HG03066 (cell line): ENCODE results near the gene PTPRR.

Experiments
- ATAC-seq: cut with Tn5 transposase; IDR thresholded peaks from one replicate; pipeline ENCODE4 v1.9.1; 2021; ENCODE audit warnings: low read depth; ENCODE audit not compliant: unreplicated experiment

Gene PTPRR

DNA sequence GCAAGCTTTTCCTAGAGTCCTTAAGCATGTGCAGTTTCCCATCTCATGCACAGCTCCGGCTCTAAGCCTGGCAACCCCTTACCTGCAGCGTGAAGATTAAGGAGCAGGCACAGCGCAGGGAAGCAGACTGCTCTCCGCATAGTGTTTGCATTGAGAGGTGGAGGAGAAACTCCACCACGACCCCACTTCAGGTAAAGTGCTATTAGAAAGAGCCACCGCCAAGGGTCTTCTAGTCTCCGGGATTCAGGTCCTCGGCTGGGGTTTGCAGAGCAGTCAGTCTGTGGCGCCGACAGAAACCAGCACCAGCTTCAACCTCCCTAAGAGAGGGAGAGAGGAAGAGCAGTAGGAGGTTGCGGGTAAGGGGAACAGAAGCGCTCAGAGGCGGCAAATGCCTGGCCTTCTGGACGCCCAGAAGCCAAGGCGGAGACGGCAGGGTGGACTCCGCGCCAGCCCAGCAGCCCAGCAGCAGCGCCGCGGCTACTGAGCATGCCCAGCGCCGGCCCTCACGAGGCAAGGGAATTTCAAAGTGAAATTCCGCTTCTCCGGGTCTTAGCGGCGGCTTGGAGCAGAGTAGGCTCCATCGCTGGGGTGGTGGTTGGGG is at the start of gene PTPRR:
TSS of gene PTPRR (minus strand) at position 488 of the 601 bp plus-strand sequence. CDS start at position 140, 348 bp downstream.
- ATAC-seq: no peak

DNA sequence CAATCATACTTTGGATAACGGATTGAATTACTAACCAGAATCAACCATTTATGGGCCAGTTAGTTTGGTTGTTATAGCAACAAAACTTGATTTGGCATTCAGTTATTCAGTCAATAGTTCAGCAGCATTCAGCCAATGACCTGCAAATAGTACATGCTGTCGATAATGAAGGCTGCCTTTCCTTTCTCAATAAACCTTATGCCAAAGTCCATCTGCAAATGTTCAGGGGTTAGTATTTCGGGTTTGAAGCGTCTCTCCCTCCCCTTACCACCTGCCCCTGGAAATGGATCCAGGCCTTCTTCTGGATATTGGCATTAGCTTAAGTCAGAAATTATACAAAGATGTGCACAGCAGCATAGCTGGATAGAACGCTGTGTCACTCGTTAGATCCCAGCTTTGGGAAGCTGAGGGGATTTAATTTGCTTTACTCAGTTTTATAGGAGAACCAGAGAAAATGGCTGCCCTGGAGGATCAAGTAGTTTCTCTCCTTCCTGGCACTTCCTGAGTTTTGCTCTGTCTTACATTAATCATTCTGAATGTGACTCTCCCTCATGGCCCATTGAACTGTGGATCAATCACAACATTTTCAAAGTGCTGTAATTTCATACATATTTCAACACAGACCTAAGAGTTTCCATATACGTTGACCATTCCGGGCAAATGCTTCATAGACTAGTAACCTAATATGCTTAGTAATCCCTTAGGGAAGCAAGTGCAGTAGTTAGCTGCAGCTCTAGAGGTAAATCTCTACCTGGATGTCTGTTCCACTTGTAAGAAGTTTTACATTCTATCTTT is 46.7 kb upstream of the PTPRR start:
- ATAC-seq: no peak

GRCh38 chr12:70966046-70966445 is 45.5 kb upstream of the PTPRR start:
- no peak for ATAC-seq

GRCh38 chr12:70964867-70965510 is 44.5 kb upstream of the PTPRR start:
- no peak for ATAC-seq

- ATAC-seq: no peak
Observed at GRCh38 chr12:70963081-70963660, 42.6 kb upstream of the PTPRR start.

DNA sequence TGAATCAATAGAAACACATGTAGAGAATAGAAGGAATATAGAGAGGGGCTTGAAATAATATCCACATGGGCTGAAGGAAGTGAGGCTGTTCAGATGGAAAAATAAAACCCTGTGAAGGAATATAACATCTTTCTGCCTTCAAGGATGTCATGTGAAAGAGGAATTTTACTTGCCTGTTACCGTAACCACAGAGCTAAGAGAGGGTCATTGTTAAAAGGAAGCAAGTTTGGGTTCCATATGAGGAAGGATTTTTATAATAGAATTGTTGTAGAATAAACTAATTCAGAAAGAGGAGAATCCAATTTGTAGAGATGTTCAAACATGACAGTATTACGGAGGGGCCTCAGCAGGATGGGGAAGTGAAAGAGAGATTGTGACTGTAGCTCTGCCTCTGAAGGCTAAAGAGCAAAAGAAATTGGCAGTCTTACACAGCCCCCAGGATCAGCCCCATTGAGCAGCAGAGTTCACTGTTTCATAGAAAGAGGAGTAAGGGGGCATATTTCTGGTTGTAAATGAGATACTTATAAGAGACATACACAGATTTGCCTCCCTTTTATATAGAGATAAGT is 41.8 kb upstream of the PTPRR start:
- ATAC-seq: no peak

DNA sequence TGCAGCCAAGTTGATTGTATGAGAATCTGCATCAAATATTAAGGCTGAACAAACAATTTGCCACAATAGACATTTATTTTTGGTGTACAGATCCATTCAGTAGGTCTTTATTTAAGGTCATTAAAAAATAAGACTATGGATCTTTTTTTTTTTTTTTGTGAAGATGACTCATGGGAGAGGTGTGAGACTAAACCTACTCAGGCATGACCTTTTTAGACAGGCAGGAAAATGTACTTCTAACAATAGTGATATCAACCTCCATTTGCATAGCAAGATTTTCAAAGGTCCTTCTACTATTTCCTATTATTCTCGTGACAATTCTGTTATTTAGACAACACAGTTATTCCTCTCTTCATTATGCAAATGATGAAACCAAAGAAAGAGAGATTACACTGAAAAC is 39.9 kb upstream of the PTPRR start:
- ATAC-seq: no peak

DNA sequence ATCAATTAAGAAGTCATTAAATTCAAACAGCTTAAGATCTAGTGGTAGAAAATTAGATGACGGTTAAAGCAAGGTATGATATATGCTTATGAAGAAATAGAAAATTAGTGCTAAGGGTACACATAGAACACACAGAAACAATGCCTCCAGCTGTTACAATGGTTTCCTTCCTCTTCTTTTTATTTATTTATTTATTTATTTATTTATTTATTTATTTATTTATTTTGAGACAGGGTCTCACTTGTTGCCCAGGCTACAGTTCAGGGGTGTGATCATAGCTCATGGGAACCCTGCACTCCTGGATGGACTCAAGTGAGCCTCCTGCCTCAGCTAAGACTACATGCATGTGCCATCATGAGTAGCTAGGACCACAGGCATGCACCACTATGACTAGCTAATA is 34.9 kb upstream of the PTPRR start:
- ATAC-seq: no peak

- ATAC-seq: no peak
Observed at GRCh38 chr12:70950451-70950850, 29.9 kb upstream of the PTPRR start.

GRCh38 chr12:70948976-70949336 is 28.4 kb upstream of the PTPRR start:
- no peak for ATAC-seq

DNA sequence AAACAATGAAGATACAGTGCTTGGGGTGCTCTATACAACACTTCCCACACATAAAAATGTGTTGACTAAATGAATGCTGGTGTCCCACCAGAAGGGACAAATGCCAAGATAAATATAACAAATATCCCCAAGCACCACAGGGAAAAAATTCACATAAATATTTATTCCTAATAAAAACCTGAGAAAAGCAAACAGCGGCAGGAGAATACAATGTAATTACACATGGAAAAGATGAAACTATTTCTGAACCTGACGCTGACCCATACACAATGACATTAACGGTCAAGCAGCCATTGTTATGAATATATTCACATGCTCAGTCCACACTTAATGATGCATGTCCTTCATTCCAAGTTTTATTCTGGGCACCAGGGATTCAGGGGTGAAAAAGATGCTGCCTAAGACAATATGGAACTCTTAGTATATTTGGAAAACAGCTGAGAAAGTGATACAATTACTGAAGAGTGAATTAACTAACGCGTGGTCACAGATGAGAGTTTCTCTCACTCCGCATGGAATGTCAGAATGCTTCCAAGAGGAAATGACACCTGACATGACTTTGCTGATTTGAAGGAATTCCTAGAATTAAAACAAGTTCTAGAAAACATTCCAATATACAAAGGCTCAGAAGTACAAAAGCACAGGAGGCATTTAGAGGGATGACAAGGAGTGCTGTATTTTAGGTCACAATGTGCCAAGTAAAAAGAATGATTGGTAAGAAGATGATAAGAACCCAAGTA is 27.9 kb upstream of the PTPRR start:
- no peak for ATAC-seq

DNA sequence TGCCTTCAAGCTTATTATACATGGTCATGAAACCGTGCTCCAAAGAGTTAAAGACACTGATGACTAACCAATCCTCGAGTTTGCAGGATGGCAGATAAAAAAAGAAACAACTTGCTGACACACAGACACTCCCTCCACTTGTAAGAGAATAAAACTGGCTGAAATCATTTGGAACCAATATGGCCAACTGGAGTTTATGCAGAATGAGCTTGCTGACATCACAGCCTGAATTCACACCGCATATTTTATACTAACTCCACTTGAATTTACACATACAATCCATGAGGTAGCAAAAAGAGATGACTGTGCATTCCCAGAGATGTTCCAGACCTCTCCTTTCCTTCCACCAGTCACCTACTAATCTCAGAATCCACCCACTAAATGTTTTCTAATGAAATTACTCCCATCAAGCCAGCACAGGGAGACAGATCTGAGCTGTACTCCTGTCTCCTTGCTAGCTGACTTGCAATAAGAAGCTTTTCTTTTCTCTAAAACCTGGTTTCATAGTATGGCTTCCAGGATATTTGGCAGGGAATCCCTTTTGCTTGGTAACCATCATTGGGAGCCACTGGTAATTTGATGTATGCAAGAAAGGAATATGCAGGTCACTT is 15.8 kb upstream of the PTPRR start:
- ATAC-seq: no peak

DNA sequence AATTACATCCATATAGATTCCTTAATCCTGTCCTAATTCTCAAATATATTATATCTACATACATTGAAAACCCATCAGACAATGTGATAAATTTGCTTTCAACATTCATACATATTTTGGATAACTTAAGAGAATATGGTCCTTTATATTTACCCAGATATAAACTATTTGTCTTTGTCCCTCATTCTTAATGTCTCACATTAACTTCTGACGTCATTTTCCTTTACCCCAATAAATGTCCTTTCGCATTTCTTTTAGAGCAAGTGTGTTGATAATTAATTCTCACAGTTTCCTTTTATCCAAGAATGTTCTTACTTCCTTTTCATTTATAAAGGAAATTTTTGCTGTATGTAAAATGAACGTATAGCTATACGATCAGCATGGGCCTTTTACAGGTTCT is 12.6 kb upstream of the PTPRR start:
- ATAC-seq: no peak

DNA sequence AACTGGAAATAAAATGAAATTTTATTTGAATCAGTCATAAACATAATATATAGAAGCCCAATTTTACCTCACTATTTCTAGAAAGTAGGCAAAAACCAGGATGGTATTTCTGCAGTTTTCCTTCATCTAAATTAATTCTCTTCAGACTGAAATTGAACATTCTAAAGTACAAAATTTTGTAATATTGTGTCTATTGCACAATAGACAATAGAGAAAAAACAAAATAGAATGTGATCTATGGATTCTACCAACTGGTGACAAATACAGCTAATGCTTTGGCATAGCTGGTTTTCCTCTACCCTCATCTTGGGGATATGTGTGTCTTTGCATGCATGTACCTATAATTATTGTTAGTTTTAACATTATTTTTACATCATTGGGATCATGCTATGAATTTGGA is 8.5 kb upstream of the PTPRR start:
- ATAC-seq: no peak

GRCh38 chr12:70928071-70928470 is 7.5 kb upstream of the PTPRR start:
- no peak for ATAC-seq

DNA sequence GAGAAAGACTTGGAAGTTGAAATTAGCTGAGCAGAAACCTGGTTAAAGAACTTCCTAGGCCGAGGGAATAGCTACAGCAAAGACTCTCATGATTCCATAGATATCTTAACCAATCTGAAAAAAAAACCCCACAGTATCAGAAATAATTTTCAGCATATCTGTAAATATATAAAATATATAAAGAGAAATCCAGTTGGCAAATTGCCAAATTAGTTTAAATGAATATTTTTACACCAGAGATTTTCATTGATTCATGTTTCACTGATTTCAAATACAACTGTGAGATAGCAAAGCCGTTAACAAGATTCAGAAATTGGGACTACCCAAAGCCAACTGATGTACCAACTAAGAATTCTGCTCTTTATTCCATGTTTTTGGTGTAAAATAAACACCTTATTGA is 6.8 kb upstream of the PTPRR start:
- ATAC-seq: no peak

GRCh38 chr12:70925539-70925938 is 5.0 kb upstream of the PTPRR start:
- ATAC-seq: no peak

GRCh38 chr12:70920891-70921290 is 353 bp upstream of the PTPRR start:
- ATAC-seq: no peak

DNA sequence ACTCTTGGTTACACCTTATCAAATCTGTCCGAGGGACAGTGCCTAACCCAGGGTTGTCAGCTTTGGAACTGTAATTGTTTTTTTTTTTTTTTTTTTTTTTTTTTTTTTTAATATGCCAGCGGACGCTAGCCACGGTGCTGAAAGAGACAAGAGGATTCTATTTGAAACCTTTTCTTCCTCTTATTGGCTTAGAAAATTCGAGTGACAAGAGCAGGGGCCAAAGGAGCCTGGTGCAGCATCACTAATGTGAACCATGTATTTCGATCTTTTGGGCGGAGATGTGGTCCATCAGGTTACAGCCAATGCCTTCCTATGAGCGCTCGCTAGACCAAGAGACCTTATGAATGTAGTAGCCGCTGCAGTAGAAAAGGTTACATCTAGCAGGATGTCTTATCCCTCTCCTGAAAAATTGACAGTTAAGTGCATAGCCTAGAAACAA is 922 bp downstream of the PTPRR start:
- no peak for ATAC-seq

DNA sequence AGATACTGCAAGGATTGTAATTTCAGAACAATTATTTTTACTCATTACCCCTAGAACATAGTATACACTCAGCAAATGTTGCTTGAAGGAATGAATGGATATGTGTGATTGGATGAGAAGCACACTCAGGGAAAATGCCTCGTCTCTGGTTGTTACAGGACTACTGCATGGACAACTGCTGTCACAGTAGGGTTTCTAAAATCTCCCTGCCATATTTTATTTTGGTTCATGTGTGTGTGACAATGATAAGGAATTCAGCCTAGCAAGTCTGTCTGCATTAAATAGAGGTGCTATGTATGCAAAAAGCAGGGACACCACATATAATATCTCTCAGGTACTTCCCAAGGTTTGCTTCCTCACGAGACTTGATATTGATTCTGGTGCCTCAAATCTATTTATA is 1.4 kb downstream of the PTPRR start:
- ATAC-seq: no peak
